Keratinocyte (primary cell): ENCODE results near the gene MX1.

Source experiments
- CTCF ChIP-seq, 3 experiments: IDR thresholded peaks in 1 of 3; conservative IDR thresholded peaks in 1 of 3; optimal IDR thresholded peaks in 1 of 3; 2 replicates in 2 of 3; 3 replicates in 1 of 3; pipeline versions ENCODE3 to v1.5.1; 2011; ENCODE audit warnings: low read length in 3 of 3, mild to moderate bottlenecking in 3 of 3, moderate library complexity in 2 of 3, control low read depth in 1 of 3, inconsistent platforms in 1 of 3; ENCODE audit not compliant: insufficient read depth in 2 of 3; ENCODE audit errors: extremely low read depth in 1 of 3
- EZH2 ChIP-seq: IDR thresholded peaks from one replicate; pipeline ENCODE4 v1.6.1; 2012; ENCODE audit warnings: inconsistent platforms, mild to moderate bottlenecking, low read length, moderate library complexity

GRCh38 chr21:41483415-41483814 is 57.4 kb downstream of the MX1 start:
- TF ChIP-seq CTCF (optimal IDR thresholded peaks at IDR 0.05 in 1 of 3, IDR thresholded peaks at IDR 0.05 in 1 of 3, conservative IDR thresholded peaks at IDR 0.05 in 1 of 3; ENCODE audit: extremely low read depth in 1 of 3, insufficient read depth in 2 of 3, low read length in 3 of 3) (no peak), EZH2 (no peak)
